SHP77 (cell line): Measurements from ENCODE around the gene CREB5.
"Not testable (repeated sequence)": the region's sequence is repeated elsewhere in the genome, so short reads cannot be mapped to it uniquely, and the experiment has no call there.

Experiments
- DNase-seq, 2 experiments: peaks; one replicate each; lab custom pipeline; 2025; lab: John Stamatoyannopoulos, UW

CREB5 gene

DNA sequence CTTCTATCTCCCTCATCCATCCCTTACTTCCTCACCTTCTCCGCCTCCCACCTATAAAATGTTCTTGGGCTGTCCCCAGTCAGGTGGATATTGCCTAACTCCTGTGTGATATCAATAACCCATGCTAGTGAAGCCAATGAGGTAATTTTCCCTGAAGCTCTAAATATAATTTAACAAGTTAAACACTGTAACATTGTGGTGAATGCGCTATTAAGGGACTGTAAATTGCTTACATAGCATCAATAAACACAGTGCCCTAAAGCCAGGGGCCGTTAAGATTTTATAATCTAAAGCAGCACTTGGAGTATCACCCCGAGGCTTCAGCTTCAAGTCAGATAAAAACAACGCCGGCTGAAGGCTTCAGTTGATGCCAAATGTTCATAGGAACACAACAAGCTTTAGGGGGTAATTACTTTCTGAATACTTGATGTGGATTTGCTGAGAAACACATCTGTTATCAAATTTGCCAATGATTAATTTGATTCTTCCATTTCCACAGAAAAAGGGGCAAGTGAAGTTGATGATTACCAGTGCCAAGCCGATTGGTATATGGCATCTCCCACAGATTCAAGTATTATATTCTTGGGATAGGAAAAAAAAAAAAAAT is 138.4 kb downstream of the CREB5 start:
- DNase-seq: no peak

DNA sequence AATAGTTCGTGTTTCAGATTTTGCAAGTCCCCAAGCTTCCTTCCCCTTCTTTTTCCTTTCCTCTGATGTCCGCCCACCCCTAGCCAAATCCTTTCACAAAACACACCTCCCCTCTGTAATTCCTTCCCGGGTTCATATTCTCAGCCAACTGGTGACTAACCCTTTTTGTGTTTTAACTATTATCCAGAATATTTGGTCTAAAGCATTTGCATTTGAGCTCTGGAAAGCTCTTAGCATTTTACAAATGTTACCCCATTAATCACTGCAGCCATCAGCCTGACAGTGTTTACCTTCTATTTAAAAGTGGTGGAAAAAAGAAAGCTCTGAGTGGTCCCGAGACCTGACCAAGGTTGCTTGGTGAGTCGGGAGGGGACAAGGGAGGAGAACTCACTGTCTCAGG is 139.0 kb downstream of the CREB5 start:
- no peak for DNase-seq

DNA sequence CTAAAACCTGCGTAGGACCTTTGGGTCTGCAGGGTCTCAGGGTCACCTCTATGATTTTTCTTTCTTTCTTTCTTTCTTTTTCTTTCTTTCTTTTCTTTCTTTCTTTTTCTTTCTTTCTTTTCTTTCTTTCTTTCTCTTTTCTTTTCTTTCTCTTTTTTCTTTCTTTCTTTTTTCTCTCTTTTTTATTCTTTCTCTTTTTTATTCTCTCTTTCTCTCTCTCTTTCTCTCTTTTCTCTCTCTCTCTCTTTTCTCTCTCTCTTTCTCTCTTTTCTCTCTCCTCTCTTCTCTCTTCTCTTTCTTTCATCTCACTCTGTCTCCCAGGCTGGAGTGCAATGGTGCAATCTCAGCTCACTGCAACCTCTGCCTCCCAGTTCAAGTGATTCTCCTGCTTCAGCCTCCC is 139.4 kb downstream of the CREB5 start:
- not testable (repeated sequence) for DNase-seq

DNA sequence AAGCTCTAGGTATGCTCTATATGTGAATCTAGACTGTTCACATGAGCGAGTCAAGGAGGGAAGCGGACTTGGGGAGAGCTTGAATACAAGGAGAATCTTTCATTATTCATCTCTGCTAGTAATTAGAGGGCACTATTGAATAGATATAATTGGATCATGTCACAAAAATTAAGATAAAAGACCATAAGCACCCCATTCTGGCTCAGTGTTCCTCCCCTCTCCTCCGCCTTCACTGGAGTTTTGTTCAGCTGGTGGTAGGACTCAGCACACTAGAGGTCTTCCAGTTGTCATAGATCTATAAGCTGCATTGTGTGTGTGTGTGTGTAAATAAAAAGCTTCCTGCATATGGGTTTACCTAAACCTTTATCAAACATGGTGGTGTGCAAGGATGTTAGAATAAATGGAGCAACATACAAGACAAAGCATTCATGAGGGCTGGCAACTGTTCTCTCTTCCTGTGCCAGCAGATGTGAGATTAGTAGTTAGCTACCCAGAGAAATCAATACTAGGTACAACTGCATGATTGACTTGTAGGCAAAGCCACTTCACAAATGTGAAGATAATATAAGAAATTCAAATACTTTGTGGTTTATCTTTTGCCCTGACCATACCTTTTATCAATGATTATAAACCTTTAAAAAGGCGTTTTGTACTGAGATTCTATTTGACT is 142.6 kb downstream of the CREB5 start:
- DNase-seq: no peak

DNA sequence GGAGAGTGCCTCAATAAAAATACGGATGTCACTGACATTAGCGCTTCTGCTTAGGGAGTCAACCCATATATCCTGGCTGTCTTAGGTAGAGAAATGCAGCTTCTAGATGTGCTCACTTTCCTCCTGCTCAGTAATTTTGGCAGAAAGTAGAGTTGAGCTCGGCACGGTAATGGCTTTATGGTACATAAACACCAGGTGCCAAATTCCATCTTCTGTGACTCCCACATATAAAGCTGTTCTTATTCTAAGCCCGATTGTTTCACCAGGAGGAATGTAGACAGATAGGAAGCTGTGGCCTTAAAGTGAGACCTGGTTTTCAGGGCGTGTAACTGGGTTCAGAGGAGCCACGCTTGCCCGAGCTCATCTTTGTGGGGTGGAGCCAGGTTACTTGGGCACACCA is 143.7 kb downstream of the CREB5 start:
- DNase-seq: no peak

DNA sequence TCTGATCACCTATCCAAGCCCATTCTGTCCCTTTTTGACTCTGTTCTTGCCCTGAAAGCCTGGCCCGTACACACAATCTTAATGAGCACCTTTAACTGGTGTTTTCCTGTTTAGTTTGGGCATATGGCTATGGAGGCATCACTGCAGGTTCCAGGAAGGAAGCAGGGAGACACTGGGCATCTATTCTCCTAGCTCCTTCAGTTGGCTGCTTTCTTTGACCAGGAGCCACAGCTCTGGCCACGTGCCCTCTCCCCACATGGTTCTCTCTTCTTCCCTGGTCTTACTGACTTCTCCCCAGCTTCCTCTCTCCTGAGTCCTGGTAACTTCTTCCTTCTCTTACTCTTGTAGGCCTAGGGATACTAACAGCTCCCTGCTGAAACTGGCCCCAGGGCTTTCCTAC is 144.4 kb downstream of the CREB5 start:
- DNase-seq: no peak

DNA sequence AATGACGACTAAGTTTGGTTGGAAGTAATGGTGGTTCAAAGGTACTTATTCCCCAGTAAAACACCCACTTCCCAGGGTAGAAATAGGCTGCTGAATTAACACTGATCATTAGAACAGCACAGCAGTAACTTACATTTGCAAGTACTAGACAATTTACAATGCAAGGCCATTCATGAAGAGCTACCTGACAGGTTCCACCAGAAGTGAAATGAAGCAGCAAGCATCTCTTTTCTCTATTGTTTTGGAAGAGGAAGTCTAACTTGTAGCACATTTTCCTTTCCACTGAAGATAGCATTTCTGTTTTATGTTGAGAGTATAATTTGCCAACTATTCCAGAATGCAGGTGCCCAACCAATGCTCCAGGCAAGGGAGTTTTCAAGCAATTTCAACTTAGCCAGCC is 145.9 kb downstream of the CREB5 start:
- no peak for DNase-seq

DNA sequence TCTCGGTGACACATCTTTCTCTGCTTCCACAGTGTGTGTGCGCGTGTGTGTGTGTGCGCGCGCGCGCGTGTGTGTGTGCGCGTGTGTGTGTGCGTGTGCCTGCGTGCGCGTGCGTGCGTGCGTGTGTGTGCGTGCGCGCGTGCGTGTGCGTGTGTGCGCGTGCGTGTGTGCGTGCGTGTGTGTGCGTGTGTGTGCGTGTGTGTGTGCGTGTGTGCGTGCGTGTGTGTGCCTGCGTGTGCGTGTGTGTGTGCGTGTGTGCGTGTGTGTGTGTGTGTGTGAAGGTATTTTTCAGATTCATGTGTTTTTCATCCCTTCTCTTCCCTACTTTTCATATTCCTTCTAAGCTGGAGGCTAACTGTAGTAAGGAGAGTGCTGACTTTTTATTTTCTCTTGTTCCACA is 148.4 kb downstream of the CREB5 start:
- no peak for DNase-seq

DNA sequence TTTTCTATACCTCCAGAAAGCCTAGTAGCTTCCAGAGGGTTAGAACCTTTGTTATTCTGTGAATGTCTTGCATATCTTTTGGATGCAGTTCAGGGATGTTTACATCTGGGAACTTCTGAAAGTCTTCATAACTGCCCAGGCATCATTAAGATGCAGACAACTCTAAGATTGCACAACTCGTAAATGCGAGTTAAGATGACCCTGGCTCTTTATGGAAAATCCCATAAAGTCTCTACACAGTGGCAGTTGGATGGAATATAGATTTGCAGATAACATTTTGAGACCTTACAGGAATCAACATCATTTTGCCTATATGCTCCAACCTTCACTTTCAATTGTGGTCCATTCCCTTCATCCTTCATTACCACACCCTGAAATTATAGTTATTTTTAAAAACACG is 151.7 kb downstream of the CREB5 start:
- no peak for DNase-seq

DNA sequence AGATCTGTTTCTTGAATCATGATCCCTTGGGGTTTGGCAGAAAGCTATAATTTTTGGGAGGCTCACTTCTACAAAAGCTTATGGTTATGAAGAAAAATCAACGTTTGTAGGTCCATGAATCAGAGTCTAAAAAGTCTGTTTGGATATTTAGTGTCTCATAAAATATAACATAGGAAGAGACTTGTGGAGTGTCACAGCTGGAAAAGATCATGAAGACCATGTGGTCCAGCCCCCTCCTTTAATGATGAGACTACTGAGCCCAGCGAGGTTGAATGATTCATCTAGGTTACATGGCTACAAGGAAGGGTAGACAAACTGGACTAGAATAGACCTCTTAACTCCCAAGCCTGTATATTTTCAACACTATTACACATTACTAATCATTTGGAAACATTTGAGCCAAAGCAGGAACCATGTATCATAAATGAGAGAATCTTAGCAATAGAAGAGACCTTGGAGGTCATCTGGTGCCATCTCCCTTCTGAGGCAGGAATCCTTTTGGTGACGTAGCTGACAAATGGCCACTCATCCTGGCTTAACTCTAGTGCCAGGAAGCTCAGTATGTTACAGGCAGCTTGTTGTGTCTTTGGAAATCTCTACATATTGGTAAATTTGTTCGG is 152.5 kb downstream of the CREB5 start:
- no peak for DNase-seq

DNA sequence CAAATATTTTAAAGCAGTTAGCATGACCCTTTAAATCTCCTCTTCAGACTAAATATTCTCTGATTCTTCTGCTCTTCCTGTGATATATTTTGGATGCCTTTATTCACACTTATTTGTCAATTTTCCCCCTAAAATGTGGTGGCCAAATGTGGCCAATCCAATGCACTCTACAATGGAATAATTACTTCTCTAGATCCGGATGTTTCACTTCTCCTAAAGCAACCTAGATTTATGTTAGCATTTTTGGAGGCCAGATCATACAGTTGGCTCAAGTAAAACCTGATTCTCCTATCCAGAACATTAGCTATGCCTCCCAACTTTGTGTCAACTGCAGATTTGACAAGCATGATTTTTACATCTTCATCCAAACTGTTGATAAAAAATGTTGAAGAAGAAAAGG is 153.7 kb downstream of the CREB5 start:
- no peak for DNase-seq

DNA sequence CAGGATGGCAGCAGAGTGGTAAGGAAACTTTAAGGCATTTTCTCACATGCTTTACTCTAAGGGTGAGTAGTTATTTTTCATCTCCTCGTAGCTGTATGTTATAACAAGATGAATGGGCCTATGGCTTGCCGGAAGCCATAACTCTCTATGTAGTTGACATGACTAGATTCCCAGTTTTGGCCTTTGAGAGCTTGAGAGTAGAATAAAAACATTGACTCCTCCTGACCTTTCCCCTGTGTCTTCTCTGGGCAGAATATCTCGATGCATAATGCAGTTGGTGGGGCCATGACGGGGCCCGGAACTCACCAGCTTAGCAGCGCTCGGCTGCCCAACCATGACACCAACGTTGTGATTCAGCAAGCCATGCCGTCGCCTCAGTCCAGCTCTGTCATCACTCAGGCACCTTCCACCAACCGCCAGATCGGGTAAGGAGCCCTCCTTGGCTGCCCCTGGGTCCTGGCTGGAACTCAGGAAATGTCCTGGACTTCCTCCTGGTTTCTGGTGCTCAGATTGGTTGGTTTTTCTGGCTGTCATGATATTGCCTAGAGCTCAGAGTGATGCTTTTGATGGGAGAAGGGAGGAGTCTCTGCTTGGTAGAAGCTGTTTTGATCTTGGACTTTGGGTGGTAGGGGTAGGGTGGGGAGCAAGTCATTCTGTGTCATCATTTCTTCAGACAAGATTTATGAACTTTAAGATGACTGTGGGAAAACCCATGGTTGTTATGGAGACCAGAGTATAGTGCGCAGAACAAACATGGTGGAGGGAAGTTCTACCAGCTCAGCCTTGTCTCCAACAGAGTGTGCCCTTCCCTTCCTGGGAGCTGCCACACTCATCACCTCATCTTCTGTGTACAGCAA is 158.0 kb downstream of the CREB5 start:
- DNase-seq: no peak

DNA sequence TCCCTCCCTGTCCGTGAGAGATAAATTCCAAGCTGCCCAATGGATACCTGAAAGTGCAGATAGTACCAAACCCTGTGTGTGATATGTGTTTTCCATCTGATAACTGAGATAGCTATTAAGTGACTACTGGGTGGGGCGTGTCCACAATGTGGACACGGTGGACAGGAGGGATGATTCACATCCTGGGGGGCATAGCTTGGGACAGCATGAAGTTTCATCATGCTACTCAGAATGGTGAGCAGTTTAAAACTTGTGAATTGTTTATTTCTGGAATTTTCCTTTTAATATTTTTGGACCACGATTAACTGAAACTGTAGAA is 158.6 kb downstream of the CREB5 start:
- no peak for DNase-seq

DNA sequence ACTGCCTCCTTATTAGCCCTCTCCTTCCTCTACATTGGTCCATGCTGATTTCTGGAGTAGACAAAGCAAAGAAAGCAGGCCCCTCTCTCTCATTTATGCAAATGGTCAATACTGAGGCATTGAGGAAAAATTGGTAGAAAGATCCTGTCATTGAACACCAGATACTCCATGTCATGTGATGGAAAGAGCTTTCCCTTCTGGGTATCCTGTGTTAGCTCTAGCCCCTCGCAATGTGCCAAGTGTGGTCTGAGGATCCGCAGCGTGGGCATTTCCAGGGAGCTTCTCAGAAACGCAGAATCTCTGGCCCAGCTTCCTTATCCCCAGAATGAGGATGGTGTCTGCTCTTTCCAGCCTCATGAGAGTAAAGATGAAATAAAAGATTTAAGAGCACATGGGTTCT is 159.1 kb downstream of the CREB5 start:
- DNase-seq: no peak

DNA sequence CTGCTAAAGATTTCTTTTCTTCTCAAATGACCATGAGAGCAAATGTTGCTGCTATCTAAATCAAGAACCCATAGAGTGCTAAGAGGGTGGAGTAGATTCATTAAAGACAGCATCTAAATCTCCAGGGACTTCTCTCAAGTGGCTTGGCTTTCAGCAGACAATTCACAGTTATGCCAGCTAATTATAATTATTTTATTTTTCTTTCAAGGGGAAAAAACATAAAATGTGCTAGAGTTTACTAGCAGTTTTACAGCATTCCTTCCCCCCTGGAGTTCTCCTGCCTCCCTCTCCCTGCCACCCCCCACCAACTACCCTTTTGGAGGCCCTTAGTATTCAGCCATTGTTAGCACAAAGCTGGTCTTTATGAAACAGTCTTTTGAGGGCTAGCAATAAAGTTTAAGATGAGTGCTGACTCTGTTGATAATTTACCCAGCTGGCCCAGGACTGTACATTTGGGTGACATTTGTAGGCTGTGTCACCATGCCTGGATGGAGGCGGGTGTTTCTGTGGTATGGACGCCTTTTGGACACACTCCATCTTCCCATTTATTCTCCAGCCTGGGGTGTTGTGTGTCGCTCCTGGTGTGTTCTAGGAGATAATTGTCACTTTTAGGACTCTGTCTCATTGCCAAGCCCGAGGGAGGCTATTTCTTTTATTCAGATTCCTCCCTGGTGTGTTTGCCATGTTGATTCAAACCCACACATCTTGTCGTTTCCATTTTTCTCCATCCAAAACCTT is 160.2 kb downstream of the CREB5 start:
- DNase-seq: peak; percentile 74 to 89

DNA sequence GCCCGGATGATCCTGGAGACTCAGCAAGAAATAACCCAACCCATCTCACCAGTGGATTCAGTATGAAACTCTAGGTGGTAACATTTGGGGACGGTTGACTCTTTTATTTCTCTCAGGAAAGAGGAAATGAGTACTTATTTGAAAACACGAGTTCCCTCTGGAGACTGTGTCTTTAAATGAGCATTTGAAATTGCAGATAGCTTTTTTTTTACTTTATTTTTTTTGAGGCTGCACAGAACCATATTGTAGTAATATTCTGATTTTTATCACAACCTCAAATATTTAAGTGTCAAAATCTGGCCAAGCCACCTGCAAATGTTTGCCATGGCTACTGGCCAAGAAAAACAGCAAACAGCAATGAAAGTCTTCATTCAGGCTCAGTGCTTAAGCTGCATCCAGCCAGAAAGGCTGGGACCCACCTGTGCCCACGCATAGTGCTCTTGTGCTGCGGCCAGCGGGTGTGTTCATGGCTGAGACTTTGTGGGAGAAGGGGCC is 160.8 kb downstream of the CREB5 start:
- peak; percentile 95 to 96 for DNase-seq

DNA sequence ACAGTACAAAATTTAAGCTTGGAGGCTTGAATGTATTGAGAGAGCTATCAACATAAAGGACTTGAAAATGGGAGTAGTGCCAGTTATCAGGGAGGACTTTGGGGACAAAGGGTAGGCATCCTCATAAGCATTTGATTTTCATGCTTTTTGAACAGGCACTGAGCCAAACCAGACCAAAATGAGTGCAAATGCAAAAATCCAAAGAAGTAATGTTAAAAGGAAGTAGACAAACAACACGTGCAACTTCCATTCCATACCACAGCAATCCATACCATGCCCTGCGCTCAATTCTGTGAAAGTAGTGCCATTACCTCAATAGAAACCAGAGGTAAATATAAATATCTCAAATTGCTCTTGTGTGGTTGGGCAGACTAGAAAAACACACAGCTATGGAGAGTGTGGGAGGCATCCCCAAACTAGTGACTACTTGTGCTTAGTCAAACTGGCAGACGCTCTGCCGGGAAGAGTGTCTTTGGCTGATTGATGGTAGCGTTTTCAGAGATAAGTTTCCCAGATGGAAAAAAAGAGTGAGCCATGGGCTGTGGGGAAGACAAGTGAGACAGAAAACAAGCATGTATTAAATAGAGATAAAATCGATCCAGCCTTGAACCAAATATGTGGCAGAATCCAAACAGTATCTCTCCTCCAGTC is 161.5 kb downstream of the CREB5 start:
- DNase-seq: peak; percentile 48 to 77

DNA sequence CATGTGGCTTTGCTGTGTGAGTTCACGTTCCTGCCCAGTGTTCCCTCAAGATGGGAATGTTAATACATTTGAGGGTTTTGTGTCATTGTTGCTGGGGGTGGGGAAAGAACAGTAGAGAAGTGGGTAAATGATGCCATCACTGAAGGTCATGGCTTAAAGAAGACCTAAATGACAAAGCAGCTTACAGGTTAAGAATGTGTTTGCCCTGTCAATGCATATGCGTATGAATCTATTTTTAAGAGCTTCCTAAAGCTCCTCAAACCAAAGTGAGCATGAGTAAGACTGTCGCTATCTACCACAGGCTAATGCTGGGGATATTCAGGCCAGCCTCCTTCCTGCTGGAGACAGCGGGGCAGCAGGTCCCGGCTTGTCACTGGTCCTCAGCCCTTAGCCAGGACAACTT is 162.9 kb downstream of the CREB5 start:
- no peak for DNase-seq

DNA sequence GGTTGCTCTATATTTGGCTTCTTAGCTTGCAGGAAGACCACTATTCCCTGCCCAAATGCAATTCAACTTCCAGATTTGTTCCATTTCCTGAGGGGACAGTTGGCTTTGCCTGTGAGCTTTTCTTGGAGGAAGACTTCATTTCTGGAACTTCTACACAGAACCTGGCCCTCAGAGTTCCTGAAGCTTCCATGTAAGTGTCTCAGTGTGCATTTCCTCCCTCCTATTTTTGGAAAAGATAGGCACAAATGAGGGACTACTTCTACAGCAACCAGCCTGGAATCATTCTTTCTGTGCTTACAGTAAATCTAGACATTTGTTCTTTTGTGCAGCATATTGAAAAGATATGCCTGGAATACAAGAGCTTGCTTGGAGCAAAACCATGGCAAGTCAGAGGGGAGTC is 164.3 kb downstream of the CREB5 start:
- DNase-seq: no peak

DNA sequence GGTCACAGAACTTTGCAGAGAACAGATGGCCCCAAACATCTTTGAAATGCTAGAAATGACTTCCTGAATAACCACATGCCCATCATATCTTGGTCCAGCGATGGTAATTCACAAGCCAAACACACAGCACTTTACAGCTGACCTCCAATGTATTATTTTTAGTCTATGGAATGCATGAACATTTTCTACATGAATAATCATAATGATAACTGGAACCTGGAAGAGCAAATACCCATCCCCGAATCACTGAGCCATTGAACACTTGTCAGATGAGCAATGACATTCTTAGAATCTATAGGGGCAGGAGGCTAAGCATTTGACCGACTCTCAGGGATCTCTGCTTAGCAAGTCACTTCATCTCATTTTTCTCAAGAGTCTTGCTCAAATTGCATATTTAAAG is 167.3 kb downstream of the CREB5 start:
- no peak for DNase-seq

DNA sequence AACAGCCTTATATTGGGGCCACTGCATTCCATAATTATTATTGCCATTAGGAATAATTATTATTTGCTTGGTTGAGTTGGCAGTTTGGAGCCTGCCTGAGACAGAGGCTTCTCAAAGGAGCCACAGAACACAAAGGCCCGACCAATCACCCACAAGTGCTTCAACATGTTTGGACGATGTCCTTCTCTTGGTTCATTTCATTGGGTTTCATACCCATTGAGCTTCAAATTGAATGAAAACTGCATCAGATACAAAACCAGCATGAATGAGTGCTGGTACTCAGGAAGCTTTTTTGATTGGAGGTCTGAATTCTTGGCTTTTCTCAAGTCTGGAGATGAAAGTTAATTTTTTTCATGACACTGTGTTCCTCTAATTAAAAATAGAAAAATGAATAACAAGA is 168.3 kb downstream of the CREB5 start:
- no peak for DNase-seq

DNA sequence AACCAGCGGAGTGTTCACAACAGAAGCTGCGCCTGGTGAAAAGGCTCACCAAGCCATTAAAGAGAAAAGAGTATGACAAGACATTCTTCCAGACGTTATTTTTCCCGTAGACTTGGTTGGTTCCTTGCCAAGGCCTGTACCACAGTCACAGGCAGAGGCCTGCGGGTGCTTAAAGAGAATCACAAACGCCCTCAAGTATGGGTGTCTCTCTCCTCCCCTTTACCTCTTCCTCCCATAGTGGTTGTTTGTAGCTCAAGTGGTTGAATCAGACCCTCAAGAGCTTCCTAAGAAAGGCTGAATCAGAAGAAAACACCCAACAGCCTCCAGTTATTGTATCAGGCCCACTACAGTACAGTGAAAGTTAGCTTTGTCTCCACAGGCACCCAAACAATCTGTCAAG is 169.0 kb downstream of the CREB5 start:
- DNase-seq: no peak
